ENCODE measurements around the gene ZNF611. TPM values are rescaled to one million over a fixed set of nuclear protein-coding genes. Genes with fewer than 3 reads are reported as not detected.
"Not testable (repeated sequence)": the region's sequence is repeated elsewhere in the genome, so short reads cannot be mapped to it uniquely, and the experiment has no call there.

ZNF611 gene
- polyA plus RNA-seq, 2 of the 4 experiments (the other 2 are of a cell fraction), result 4.1 to 5.6 TPM

DNA sequence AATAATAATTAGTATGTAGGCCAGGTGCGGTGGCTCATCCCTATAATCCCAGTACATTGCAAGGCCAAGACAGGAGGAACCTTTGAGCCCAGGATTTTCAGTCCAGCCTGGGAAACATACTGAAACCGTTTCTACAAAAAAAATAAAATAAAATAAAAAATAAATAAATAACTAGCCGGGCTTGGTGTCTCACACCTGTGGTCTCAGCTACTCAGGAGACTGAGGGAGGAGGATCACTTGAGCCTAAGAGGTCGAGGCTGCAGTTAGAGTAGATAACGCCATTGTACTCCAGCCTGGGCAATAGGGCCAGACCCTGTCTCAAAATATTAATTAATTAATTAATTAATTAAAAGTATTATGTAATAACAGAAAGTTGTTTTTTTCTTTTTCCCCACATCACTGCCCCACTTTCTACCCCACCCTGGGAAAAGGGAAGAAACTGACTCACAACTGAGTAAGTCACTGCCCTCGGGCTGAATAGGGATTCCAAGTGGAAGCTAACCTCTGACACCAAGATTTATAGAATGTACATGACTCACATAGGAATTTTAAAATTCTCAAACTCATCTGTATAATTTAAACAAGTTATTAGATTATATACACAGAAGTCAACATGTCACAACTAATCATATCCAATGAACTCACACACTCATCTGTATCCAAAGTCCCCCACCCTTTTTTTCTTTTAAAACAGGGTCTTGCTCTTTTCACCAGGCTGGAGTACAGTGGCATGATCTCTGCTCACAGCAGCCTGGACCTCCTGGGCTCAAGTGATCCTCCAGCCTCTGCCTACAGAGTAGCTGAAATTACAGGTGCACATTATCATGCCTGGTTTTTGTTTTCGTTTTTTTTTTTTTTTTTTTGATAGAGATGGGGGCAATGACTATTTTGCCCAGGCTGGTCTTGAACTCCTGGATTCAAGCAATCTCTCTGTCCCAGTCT is 12.5 kb downstream of the ZNF611 start:
- 44% methylated on average over 7 of the region's 7 CpGs for WGBS (ENCODE audit: missing lambda C conversion rate)
- Histone ChIP-seq H3K4me1 (no peaks in the 10 kb centered on the region), H3K4me2 (no peak overlapping the region), H3K4me3 (no peak overlapping the region), H3K27ac (no peak overlapping the region), H3K9me3 (peaks cover 62% of the 10 kb centered on the region)
- TF ChIP-seq PHF8 (IDR thresholded peaks at IDR 0.05; ENCODE audit: borderline replicate concordance, low read depth), result no peak
- TF ChIP-seq ZSCAN20 (CRISPR knock-in tag; IDR thresholded peaks at IDR 0.05), result no peak
- no peak for TF ChIP-seq TP53 (CRISPR knock-in tag; IDR thresholded peaks at IDR 0.05)
- TF ChIP-seq ZC3H11A (IDR thresholded peaks at IDR 0.05), result no peak
- no peak for TF ChIP-seq NPAS2 (CRISPR knock-in tag; IDR thresholded peaks at IDR 0.05; ENCODE audit: borderline replicate concordance)
- TF ChIP-seq, protein P1, sequence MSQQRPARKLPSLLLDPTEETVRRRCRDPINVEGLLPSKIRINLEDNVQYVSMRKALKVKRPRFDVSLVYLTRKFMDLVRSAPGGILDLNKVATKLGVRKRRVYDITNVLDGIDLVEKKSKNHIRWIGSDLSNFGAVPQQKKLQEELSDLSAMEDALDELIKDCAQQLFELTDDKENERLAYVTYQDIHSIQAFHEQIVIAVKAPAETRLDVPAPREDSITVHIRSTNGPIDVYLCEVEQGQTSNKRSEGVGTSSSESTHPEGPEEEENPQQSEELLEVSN (IDR thresholded peaks at IDR 0.05; ENCODE audit: borderline replicate concordance, low read depth), result no peak
- TF ChIP-seq, protein P2, sequence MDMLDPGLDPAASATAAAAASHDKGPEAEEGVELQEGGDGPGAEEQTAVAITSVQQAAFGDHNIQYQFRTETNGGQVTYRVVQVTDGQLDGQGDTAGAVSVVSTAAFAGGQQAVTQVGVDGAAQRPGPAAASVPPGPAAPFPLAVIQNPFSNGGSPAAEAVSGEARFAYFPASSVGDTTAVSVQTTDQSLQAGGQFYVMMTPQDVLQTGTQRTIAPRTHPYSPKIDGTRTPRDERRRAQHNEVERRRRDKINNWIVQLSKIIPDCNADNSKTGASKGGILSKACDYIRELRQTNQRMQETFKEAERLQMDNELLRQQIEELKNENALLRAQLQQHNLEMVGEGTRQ (IDR thresholded peaks at IDR 0.05), result no peak
- TF ChIP-seq RCOR1 (IDR thresholded peaks at IDR 0.05; ENCODE audit: low read depth, low read length), result no peak
- no peak for TF ChIP-seq CBX8 (IDR thresholded peaks at IDR 0.05)
- TF ChIP-seq, protein P3, sequence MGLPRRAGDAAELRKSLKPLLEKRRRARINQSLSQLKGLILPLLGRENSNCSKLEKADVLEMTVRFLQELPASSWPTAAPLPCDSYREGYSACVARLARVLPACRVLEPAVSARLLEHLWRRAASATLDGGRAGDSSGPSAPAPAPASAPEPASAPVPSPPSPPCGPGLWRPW (IDR thresholded peaks at IDR 0.05), result no peak
- TF ChIP-seq, protein P4, sequence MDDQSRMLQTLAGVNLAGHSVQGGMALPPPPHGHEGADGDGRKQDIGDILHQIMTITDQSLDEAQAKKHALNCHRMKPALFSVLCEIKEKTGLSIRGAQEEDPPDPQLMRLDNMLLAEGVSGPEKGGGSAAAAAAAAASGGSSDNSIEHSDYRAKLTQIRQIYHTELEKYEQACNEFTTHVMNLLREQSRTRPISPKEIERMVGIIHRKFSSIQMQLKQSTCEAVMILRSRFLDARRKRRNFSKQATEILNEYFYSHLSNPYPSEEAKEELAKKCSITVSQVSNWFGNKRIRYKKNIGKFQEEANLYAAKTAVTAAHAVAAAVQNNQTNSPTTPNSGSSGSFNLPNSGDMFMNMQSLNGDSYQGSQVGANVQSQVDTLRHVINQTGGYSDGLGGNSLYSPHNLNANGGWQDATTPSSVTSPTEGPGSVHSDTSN (IDR thresholded peaks at IDR 0.05), result no peak
- no peak for TF ChIP-seq ZNF302 (CRISPR knock-in tag; IDR thresholded peaks at IDR 0.05)
- no peak for TF ChIP-seq HDAC2 (IDR thresholded peaks at IDR 0.05)
- TF ChIP-seq CHD4 (IDR thresholded peaks at IDR 0.05; ENCODE audit: borderline replicate concordance), result no peak
- TF ChIP-seq, protein P5, sequence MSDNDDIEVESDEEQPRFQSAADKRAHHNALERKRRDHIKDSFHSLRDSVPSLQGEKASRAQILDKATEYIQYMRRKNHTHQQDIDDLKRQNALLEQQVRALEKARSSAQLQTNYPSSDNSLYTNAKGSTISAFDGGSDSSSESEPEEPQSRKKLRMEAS (IDR thresholded peaks at IDR 0.05), result no peak
- ChIA-PET CTCF (interaction anchor here (0.7 kb wide), 1 partner anchor 1654 kb away, joined by 4 read pairs; no protein-coding TSS in a partner anchor), POLR2A (no interaction called here)
- no peak for FAIRE-seq
- no peak for ATAC-seq
- peak in 1 of 2 experiments; percentile 19 for DNase-seq (ENCODE audit: low read depth in 1 of 2, low spot score in 1 of 2)

DNA sequence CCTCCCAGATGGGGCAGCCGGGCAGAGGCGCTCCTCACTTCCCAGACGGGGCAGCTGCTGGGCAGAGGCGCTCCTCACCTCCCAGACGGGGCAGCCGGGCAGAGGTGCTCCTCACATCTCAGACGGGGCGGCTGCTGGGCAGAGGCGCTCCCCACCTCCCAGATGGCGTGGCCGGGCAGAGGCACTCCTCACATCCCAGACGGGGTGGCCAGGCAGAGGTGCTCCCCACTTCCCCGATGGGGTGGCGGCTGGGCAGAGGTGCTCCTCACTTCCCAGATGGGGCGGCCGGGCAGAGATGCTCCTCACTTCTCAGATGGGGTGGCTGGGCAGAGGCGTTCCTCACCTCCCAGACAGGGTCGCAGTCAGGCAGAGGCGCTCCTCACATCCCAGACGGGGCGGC is 14.3 kb downstream of the ZNF611 start:
- H3K4me2 ChIP-seq; FAIRE-seq; H3K4me1 ChIP-seq; H3K27ac ChIP-seq; POLR2A ChIA-PET; CTCF ChIA-PET; DNase-seq (ENCODE audit: low read depth in 1 of 2, low spot score in 1 of 2); H3K4me3 ChIP-seq; ATAC-seq: not testable (repeated sequence)
- 90% methylated on average over 13 of the region's 21 CpGs for WGBS (ENCODE audit: missing lambda C conversion rate)
- H3K9me3 ChIP-seq, result peaks cover 67% of the 10 kb centered on the region

DNA sequence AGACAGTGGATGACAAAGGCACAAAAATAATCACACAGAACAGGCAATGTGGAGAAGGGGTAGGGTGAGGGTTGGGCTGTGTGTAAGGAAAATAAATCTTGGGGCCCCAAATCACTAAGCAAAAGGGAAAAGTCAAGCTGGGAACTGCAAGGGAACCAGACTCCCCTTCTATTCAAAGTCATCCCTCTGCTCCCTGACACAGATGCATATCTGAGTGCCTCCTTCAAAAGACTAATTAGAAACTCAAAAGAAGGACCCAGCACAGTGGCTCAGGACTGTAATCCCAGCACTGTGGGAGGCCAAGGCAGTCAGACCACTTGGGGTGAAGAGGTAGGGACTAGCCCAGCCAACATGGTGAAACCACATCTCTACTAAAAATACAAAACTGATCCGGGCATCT is 18.3 kb downstream of the ZNF611 start:
- DNase-seq (ENCODE audit: low read depth in 1 of 2, low spot score in 1 of 2) (no peak), ATAC-seq (no peak), FAIRE-seq (no peak)
- POLR2A ChIA-PET, result no interaction called here
- H3K4me1 ChIP-seq, result no peaks in the 10 kb centered on the region
- H3K27ac ChIP-seq, result no peak overlapping the region
- WGBS (ENCODE audit: missing lambda C conversion rate), result 62% methylated on average over 1 of the region's 1 CpG
- H3K4me3 ChIP-seq, result no peak overlapping the region
- CTCF ChIA-PET, result no interaction called here
- H3K9me3 ChIP-seq, result peaks cover 65% of the 10 kb centered on the region
- no peak overlapping the region for H3K4me2 ChIP-seq
- no peak for TF ChIP-seq RAD21 (conservative IDR thresholded peaks at IDR 0.05 in 1 of 2, IDR thresholded peaks at IDR 0.05 in 1 of 2)
- no peak for TF ChIP-seq MAZ (IDR thresholded peaks at IDR 0.05; ENCODE audit: borderline replicate concordance, low read depth, low read length)
- no peak for TF ChIP-seq MAFK (IDR thresholded peaks at IDR 0.05; ENCODE audit: partially characterized antibody)
- no peak for TF ChIP-seq RARB (CRISPR knock-in tag; IDR thresholded peaks at IDR 0.05)
- TF ChIP-seq, protein P6, sequence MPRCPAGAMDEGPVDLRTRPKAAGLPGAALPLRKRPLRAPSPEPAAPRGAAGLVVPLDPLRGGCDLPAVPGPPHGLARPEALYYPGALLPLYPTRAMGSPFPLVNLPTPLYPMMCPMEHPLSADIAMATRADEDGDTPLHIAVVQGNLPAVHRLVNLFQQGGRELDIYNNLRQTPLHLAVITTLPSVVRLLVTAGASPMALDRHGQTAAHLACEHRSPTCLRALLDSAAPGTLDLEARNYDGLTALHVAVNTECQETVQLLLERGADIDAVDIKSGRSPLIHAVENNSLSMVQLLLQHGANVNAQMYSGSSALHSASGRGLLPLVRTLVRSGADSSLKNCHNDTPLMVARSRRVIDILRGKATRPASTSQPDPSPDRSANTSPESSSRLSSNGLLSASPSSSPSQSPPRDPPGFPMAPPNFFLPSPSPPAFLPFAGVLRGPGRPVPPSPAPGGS (IDR thresholded peaks at IDR 0.05), result no peak
- TF ChIP-seq PHF8 (IDR thresholded peaks at IDR 0.05; ENCODE audit: borderline replicate concordance, low read depth), result no peak
- TF ChIP-seq HDAC2 (IDR thresholded peaks at IDR 0.05), result no peak
- no peak for TF ChIP-seq EHMT2 (IDR thresholded peaks at IDR 0.05; ENCODE audit: low read depth)
- no peak for TF ChIP-seq SREBF2 (IDR thresholded peaks at IDR 0.05)
- TF ChIP-seq HEYL (CRISPR knock-in tag; IDR thresholded peaks at IDR 0.05), result no peak
- no peak for TF ChIP-seq HOXA7 (CRISPR knock-in tag; IDR thresholded peaks at IDR 0.05)
- no peak for TF ChIP-seq ESRRA (IDR thresholded peaks at IDR 0.05; ENCODE audit: borderline replicate concordance, low read length)
- TF ChIP-seq KDM5A (IDR thresholded peaks at IDR 0.05), result no peak
- TF ChIP-seq ZNF302 (CRISPR knock-in tag; IDR thresholded peaks at IDR 0.05), result no peak
- TF ChIP-seq CBX2 (IDR thresholded peaks at IDR 0.05; ENCODE audit: borderline replicate concordance, low read depth), result no peak
- no peak for TF ChIP-seq POLR2AphosphoS2 (conservative IDR thresholded peaks at IDR 0.05; ENCODE audit: low read length)
- no peak for TF ChIP-seq GATA3 (IDR thresholded peaks at IDR 0.05; ENCODE audit: borderline replicate concordance)
